Stomach (tissue), 4 donors: Measurements from ENCODE around the gene GPC5.

ENCODE experiments used
- POLR2AphosphoS5 ChIP-seq, 3 donors: sonication (generic); formaldehyde crosslinking; IDR thresholded peaks; one replicate each; pipeline ENCODE4 v1.6.1; 2016; ENCODE audit warnings: antibody characterized with exemption in 3 of 3
- TF ChIP-seq, protein P1 (sequence below), 7 experiments: fragments of 450-650 bp in 4 of 7; fragments of 200-600 bp in 3 of 7; sonication (generic) in 3 of 7; IDR thresholded peaks; one replicate each; pipeline ENCODE4 v1.5.1; 2016 to 2019; ENCODE audit warnings: antibody characterized with exemption in 7 of 7, control low read depth in 2 of 7, mild to moderate bottlenecking in 1 of 7

DNA sequence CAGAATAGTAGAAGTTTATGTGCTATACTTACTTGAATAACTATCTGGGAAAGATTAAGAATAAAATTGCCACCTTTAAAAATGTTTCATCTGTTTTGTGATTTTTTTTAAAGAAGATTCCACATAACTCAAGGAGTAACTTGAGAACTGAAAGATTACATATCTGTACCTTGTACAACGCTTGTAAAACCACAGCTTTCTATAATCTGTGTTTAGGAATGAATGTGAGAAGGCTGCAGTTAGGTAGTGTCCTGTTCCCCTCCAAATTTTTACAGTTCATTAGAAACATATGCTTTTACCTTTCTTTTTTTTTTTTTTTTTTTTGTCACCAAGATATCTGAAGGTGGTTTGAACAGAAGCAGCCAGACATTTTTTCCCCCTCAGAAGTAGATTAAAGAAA lies 1515.4 kb downstream of the GPC5 start:
- TF ChIP-seq, protein P1, sequence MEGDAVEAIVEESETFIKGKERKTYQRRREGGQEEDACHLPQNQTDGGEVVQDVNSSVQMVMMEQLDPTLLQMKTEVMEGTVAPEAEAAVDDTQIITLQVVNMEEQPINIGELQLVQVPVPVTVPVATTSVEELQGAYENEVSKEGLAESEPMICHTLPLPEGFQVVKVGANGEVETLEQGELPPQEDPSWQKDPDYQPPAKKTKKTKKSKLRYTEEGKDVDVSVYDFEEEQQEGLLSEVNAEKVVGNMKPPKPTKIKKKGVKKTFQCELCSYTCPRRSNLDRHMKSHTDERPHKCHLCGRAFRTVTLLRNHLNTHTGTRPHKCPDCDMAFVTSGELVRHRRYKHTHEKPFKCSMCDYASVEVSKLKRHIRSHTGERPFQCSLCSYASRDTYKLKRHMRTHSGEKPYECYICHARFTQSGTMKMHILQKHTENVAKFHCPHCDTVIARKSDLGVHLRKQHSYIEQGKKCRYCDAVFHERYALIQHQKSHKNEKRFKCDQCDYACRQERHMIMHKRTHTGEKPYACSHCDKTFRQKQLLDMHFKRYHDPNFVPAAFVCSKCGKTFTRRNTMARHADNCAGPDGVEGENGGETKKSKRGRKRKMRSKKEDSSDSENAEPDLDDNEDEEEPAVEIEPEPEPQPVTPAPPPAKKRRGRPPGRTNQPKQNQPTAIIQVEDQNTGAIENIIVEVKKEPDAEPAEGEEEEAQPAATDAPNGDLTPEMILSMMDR (IDR thresholded peaks at IDR 0.05): no peak
- TF ChIP-seq POLR2AphosphoS5 (IDR thresholded peaks at IDR 0.05): no peak
